ENCODE measurements around the gene GPC6.

The GPC6 gene

GRCh38 chr13:94333131-94333820 is 1106.7 kb downstream of the GPC6 start:
- Histone ChIP-seq H3K9ac (ENCODE audit: low read length) (no peak overlapping the region), H3K36me3 (ENCODE audit: low read length) (no peaks in the 10 kb centered on the region), H3F3A (ENCODE audit: insufficient read depth) (no peaks in the 10 kb centered on the region), H3K4me2 (ENCODE audit: low read depth, low read length, poor library complexity, severe bottlenecking) (no peak overlapping the region), H3K4me3 (ENCODE audit: insufficient read depth, low read length, poor library complexity, severe bottlenecking) (no peak overlapping the region), H3K79me2 (ENCODE audit: insufficient read depth, low read length) (no peaks in the 10 kb centered on the region), H4K20me1 (ENCODE audit: low read depth, low read length) (no peaks in the 10 kb centered on the region), H2AFZ (ENCODE audit: low read depth, low read length, severe bottlenecking) (no peak overlapping the region), H3K27me3 (ENCODE audit: low read length) (no peaks in the 10 kb centered on the region), H3K9me2 (replicated peaks; ENCODE audit: insufficient read depth, low read length) (no peaks in the 10 kb centered on the region), H3K9me3 (ENCODE audit: insufficient read depth, low read length) (no peaks in the 10 kb centered on the region), H3K27ac (ENCODE audit: low read depth, low read length) (no peak overlapping the region)
- TF ChIP-seq CTCF (IDR thresholded peaks at IDR 0.05; ENCODE audit: insufficient read depth, low read length, poor library complexity, severe bottlenecking), result no peak
- TF ChIP-seq EZH2phosphoT487 (conservative IDR thresholded peaks at IDR 0.05; ENCODE audit: low read length), result no peak

GRCh38 chr13:94335761-94336526 is 1109.3 kb downstream of the GPC6 start:
- Histone ChIP-seq H3K9me2 (replicated peaks; ENCODE audit: insufficient read depth, low read length) (no peaks in the 10 kb centered on the region), H3K36me3 (ENCODE audit: low read length) (no peaks in the 10 kb centered on the region), H3K4me3 (ENCODE audit: insufficient read depth, low read length, poor library complexity, severe bottlenecking) (no peak overlapping the region), H3K9me3 (ENCODE audit: insufficient read depth, low read length) (no peaks in the 10 kb centered on the region), H3F3A (ENCODE audit: insufficient read depth) (no peaks in the 10 kb centered on the region), H4K20me1 (ENCODE audit: low read depth, low read length) (no peaks in the 10 kb centered on the region), H2AFZ (ENCODE audit: low read depth, low read length, severe bottlenecking) (no peak overlapping the region), H3K79me2 (ENCODE audit: insufficient read depth, low read length) (no peaks in the 10 kb centered on the region), H3K4me2 (ENCODE audit: low read depth, low read length, poor library complexity, severe bottlenecking) (no peak overlapping the region), H3K27me3 (ENCODE audit: low read length) (no peaks in the 10 kb centered on the region), H3K9ac (ENCODE audit: low read length) (no peak overlapping the region), H3K27ac (ENCODE audit: low read depth, low read length) (no peak overlapping the region)
- TF ChIP-seq EZH2phosphoT487 (conservative IDR thresholded peaks at IDR 0.05; ENCODE audit: low read length) (no peak), CTCF (IDR thresholded peaks at IDR 0.05; ENCODE audit: insufficient read depth, low read length, poor library complexity, severe bottlenecking) (no peak)

- no peaks in the 10 kb centered on the region for H3K36me3 ChIP-seq (ENCODE audit: low read length)
Measured at GRCh38 chr13:94339116-94339687, 1112.6 kb downstream of the GPC6 start.

More at GRCh38 chr13:94339116-94339687, 1112.6 kb downstream of the GPC6 start:
- no peaks in the 10 kb centered on the region for H4K20me1 ChIP-seq (ENCODE audit: low read depth, low read length)
- H3K27me3 ChIP-seq (ENCODE audit: low read length), result no peaks in the 10 kb centered on the region
- no peak overlapping the region for H3K9ac ChIP-seq (ENCODE audit: low read length)
- TF ChIP-seq CTCF (IDR thresholded peaks at IDR 0.05; ENCODE audit: insufficient read depth, low read length, poor library complexity, severe bottlenecking) (no peak), EZH2phosphoT487 (conservative IDR thresholded peaks at IDR 0.05; ENCODE audit: low read length) (no peak)
- H3K4me3 ChIP-seq (ENCODE audit: insufficient read depth, low read length, poor library complexity, severe bottlenecking), result no peak overlapping the region
- H2AFZ ChIP-seq (ENCODE audit: low read depth, low read length, severe bottlenecking), result no peak overlapping the region
- H3F3A ChIP-seq (ENCODE audit: insufficient read depth), result no peaks in the 10 kb centered on the region
- no peaks in the 10 kb centered on the region for H3K79me2 ChIP-seq (ENCODE audit: insufficient read depth, low read length)
- no peak overlapping the region for H3K4me2 ChIP-seq (ENCODE audit: low read depth, low read length, poor library complexity, severe bottlenecking)
- H3K9me3 ChIP-seq (ENCODE audit: insufficient read depth, low read length), result no peaks in the 10 kb centered on the region
- no peak overlapping the region for H3K27ac ChIP-seq (ENCODE audit: low read depth, low read length)
- H3K9me2 ChIP-seq (replicated peaks; ENCODE audit: insufficient read depth, low read length), result no peaks in the 10 kb centered on the region
